Sigmoid colon (tissue), 7 donors: ENCODE results near the gene GET4. TPM values are rescaled to one million over a fixed set of nuclear protein-coding genes. Genes with fewer than 3 reads are reported as not detected.

Source experiments
- DNase-seq: peaks from one replicate; pipeline ENCODE4 v3.0.0-alpha.2; 2019
- H3K27ac ChIP-seq, 4 donors: fragments of 200-600 bp; sonication (generic); one replicate each; pipeline ENCODE4 v1.5.1; 2016 to 2019; ENCODE audit warnings: mild to moderate bottlenecking in 1 of 4
- H3K27me3 ChIP-seq, 3 donors: fragments of 200-600 bp; sonication (generic); one replicate each; pipeline ENCODE4 v1.5.1; 2019; ENCODE audit warnings: mild to moderate bottlenecking in 1 of 3
- H3K36me3 ChIP-seq, 4 donors: fragments of 200-600 bp; sonication (generic); one replicate each; pipeline ENCODE4 v1.5.1; 2016 to 2019
- H3K4me1 ChIP-seq, 4 donors: fragments of 200-600 bp; sonication (generic); one replicate each; pipeline ENCODE4 v1.5.1; 2017 to 2019
- H3K4me3 ChIP-seq, 4 donors: fragments of 200-600 bp; sonication (generic); one replicate each; pipeline ENCODE4 v1.5.1; 2017 to 2019; ENCODE audit warnings: mild to moderate bottlenecking in 2 of 4, moderate library complexity in 1 of 4
- H3K9me3 ChIP-seq, 4 donors: fragments of 200-600 bp in 3 of 4; sonication (generic) in 3 of 4; one replicate each; pipeline versions ENCODE4 v1.5.1 to v1.6.1; 2013 to 2019
- EP300 ChIP-seq, 4 donors: sonication (generic); formaldehyde crosslinking; IDR thresholded peaks; one replicate each; pipeline ENCODE4 v1.6.1; 2017; ENCODE audit warnings: antibody characterized with exemption in 4 of 4
- POLR2A ChIP-seq, 2 donors: fragments of 450-650 bp; IDR thresholded peaks; one replicate each; pipeline ENCODE4 v1.6.1; 2016; ENCODE audit warnings: antibody characterized with exemption in 2 of 2, mild to moderate bottlenecking in 2 of 2, moderate library complexity in 2 of 2
- POLR2AphosphoS5 ChIP-seq, 4 donors: sonication (generic); formaldehyde crosslinking; IDR thresholded peaks; one replicate each; pipeline ENCODE4 v1.6.1; 2017; ENCODE audit warnings: antibody characterized with exemption in 4 of 4
- WGBS, 2 donors: extraction: QIAGEN DNeasy Blood & Tissue Kit; methylation state at CpG; one replicate each; pipeline ENCODE4 v1.1.7; 2013; 5-methylcytosine and 5-hydroxymethylcytosine counted together
- intact Hi-C: fragments of 100-400 bp; cut with DNase I; formaldehyde crosslinking; loops from one replicate; pipeline ENCODE4 v1.15.1; 2023
- polyA plus RNA-seq, 3 donors: library from polyadenylated mRNA; stranded (reverse); fragments of 200-250 nt; gene quantifications; one replicate each; pipeline ENCODE4 v1.2.3, GENCODE V29; 2013
- total RNA-seq, 4 donors: library from RNA; depleted of rRNA; stranded (reverse); fragments of >200 nt; gene quantifications; one replicate each; pipeline ENCODE4 v1.1.0, GENCODE V29; 2016
- TF ChIP-seq, protein P1 (sequence below), 4 experiments: fragments of 450-650 bp in 3 of 4; fragments of 200-600 bp in 1 of 4; IDR thresholded peaks; one replicate each; pipeline ENCODE4 v1.5.1; 2016 to 2019; ENCODE audit warnings: antibody characterized with exemption in 4 of 4, mild to moderate bottlenecking in 3 of 4, moderate library complexity in 2 of 4
- donor health status: healthy with polysubstance abuse.
- donor health status: Bipolar disorder and iron deficiency.
- donor health status: healthy.

The GET4 gene
- total and polyA plus RNA-seq, 7 donors: 20.3 to 51.4 (median 27.0) TPM

DNA sequence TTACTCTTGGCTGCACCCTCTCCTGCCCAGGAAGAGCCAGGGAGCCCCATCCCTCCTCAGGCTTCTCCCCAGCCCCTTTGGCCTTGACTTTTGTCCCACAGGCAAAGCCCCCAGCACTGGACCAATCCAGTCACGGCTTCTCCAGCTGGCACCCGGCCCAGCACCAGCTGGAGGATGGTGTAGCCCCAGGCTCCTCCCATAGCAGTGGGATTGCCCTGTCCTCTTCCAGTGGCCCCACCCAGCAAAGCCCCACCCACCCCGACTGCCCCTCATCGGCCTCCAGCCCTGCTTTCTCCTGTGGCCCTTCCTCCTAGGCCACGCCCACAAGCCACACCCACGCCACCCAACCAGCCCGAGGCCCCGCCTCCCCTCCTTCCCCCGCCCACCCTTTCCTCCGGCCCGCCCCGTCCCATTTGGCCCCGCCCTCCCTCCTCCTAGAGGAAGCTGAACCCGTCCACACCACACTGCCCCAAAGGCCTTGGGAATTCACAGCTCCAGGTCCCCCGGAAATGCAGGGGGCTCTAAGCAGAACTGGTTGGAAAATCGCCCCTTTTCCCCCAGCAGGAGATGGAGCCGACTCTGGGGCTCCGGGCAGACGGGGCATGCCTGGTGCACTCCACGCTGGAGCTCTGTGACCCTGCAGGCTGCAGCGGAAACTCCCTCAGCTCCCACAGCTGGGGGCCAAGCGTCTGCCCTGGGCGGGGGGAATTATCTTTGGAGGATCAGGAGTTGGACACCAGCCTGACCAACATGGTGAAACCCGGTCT is 25.2 kb downstream of the GET4 start:
- H3K9me3 ChIP-seq: no peaks in the 10 kb centered on the region
- peak overlapping the region in 3 of 4 donors; percentile 41 to 58 (median 57) for H3K27ac ChIP-seq
- intact Hi-C loops: no loop called here
- H3K4me3 ChIP-seq: no peak overlapping the region
- peaks cover 0 to 30% (median 20%) of the 10 kb centered on the region in 4 donors for H3K4me1 ChIP-seq
- DNase-seq: peak; percentile 85
- H3K27me3 ChIP-seq: no peaks in the 10 kb centered on the region
- 23 to 30% methylated on average over 24 of the region's 24 CpGs for WGBS, 2 donors
- no peak for TF ChIP-seq POLR2A (IDR thresholded peaks at IDR 0.05)
- TF ChIP-seq EP300 (IDR thresholded peaks at IDR 0.05): no peak
- TF ChIP-seq, protein P1, sequence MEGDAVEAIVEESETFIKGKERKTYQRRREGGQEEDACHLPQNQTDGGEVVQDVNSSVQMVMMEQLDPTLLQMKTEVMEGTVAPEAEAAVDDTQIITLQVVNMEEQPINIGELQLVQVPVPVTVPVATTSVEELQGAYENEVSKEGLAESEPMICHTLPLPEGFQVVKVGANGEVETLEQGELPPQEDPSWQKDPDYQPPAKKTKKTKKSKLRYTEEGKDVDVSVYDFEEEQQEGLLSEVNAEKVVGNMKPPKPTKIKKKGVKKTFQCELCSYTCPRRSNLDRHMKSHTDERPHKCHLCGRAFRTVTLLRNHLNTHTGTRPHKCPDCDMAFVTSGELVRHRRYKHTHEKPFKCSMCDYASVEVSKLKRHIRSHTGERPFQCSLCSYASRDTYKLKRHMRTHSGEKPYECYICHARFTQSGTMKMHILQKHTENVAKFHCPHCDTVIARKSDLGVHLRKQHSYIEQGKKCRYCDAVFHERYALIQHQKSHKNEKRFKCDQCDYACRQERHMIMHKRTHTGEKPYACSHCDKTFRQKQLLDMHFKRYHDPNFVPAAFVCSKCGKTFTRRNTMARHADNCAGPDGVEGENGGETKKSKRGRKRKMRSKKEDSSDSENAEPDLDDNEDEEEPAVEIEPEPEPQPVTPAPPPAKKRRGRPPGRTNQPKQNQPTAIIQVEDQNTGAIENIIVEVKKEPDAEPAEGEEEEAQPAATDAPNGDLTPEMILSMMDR (IDR thresholded peaks at IDR 0.05): no peak
- no peak for TF ChIP-seq POLR2AphosphoS5 (IDR thresholded peaks at IDR 0.05)
- H3K36me3 ChIP-seq: peaks cover 4 to 41% (median 13%) of the 10 kb centered on the region in 4 donors

- H3K4me3 ChIP-seq: no peak overlapping the region
- intact Hi-C loops: no loop called here
These were observed 26.6 kb downstream of the GET4 start for GRCh38 chr7:902996-903395.

GRCh38 chr7:903921-904755 is 27.8 kb downstream of the GET4 start:
- H3K4me1 ChIP-seq: peaks cover 0 to 25% (median 10%) of the 10 kb centered on the region in 4 donors
- no peaks in the 10 kb centered on the region for H3K27me3 ChIP-seq
- no peak overlapping the region for H3K4me3 ChIP-seq
- peaks cover 0 to 16% (median 3%) of the 10 kb centered on the region in 4 donors for H3K36me3 ChIP-seq
- TF ChIP-seq POLR2A (IDR thresholded peaks at IDR 0.05): no peak
- no peak for TF ChIP-seq POLR2AphosphoS5 (IDR thresholded peaks at IDR 0.05)
- intact Hi-C loops: no loop called here
- 90% methylated on average over 37 of the region's 37 CpGs for WGBS, 2 donors
- H3K27ac ChIP-seq: no peak overlapping the region
- H3K9me3 ChIP-seq: no peaks in the 10 kb centered on the region
- no peak for DNase-seq

More at GRCh38 chr7:902996-903395, 26.6 kb downstream of the GET4 start:
- TF ChIP-seq, protein P1 (IDR thresholded peaks at IDR 0.05): no peak
- no peak for TF ChIP-seq POLR2A (IDR thresholded peaks at IDR 0.05)
- TF ChIP-seq POLR2AphosphoS5 (IDR thresholded peaks at IDR 0.05): no peak
- no peak for TF ChIP-seq EP300 (IDR thresholded peaks at IDR 0.05)
- no peak for DNase-seq
- Histone ChIP-seq H3K36me3 (peaks cover 0 to 28% (median 9%) of the 10 kb centered on the region in 4 donors), H3K27ac (no peak overlapping the region), H3K27me3 (no peaks in the 10 kb centered on the region), H3K9me3 (no peaks in the 10 kb centered on the region), H3K4me1 (peaks cover 0 to 23% (median 11%) of the 10 kb centered on the region in 4 donors)
- 89 to 92% methylated on average over 22 of the region's 22 CpGs for WGBS, 2 donors

DNA sequence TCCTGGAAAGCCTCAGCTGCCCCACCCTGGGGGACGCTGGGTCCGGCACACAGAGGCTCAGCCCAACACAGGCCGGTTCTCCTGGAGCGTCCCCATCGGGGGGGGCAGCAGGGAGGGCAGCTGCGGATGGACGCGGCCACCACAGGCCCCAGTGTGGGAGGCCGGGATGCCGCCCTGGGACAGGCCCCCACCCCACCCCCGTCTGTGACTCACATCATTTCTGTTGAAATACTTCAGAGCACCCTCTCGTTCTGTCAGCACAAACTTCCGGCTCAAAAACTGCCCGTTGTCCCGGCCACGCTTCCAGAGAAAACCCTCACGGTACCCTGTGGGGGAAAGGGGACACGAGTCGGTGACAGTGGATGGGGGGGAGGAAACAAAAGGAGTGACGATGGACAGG is 28.5 kb downstream of the GET4 start:
- Histone ChIP-seq H3K4me1 (peaks cover 0 to 32% (median 15%) of the 10 kb centered on the region in 4 donors), H3K27me3 (no peaks in the 10 kb centered on the region), H3K36me3 (peaks cover 0 to 10% (median 0%) of the 10 kb centered on the region in 4 donors), H3K4me3 (no peak overlapping the region), H3K27ac (no peak overlapping the region), H3K9me3 (no peaks in the 10 kb centered on the region)
- DNase-seq: no peak
- WGBS, 2 donors: 76% methylated on average over 20 of the region's 20 CpGs
- TF ChIP-seq EP300 (IDR thresholded peaks at IDR 0.05) (no peak), POLR2AphosphoS5 (IDR thresholded peaks at IDR 0.05) (no peak), POLR2A (IDR thresholded peaks at IDR 0.05) (no peak)
- TF ChIP-seq, protein P1 (IDR thresholded peaks at IDR 0.05): no peak
- intact Hi-C loops: no loop called here

DNA sequence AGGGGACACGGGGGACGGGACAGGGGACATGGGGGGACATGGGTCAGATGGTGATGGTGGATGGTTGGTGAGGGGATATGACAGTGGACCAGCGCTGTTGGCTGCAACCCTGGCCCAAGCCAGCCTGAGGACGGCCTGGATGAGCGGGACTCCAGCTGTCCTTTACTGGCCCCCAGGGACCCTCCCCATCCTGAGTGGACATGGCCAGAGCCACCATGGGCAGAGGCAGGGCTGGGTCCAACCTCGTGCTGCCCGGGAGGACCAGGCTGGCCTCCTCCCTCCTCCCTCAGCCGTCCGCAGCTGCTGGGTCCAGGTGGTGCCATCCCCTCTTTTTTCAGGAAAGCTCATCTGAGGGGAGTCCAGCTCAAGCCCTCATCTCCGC is 30.4 kb downstream of the GET4 start:
- TF ChIP-seq POLR2A (IDR thresholded peaks at IDR 0.05) (no peak), POLR2AphosphoS5 (IDR thresholded peaks at IDR 0.05) (no peak), EP300 (IDR thresholded peaks at IDR 0.05) (no peak)
- TF ChIP-seq, protein P1 (IDR thresholded peaks at IDR 0.05): no peak
- Histone ChIP-seq H3K9me3 (no peaks in the 10 kb centered on the region), H3K4me3 (no peak overlapping the region), H3K36me3 (peaks cover 0 to 10% (median 0%) of the 10 kb centered on the region in 4 donors), H3K27ac (no peak overlapping the region), H3K4me1 (peaks cover 0 to 28% (median 9%) of the 10 kb centered on the region in 4 donors), H3K27me3 (no peaks in the 10 kb centered on the region)
- intact Hi-C loops: no loop called here
- no peak for DNase-seq
- WGBS, 2 donors: 75 to 89% methylated on average over 10 of the region's 10 CpGs
